Aorta (tissue), 5 donors: ENCODE data around the gene KIAA0930. TPM values are rescaled to one million over a fixed set of nuclear protein-coding genes. Genes with fewer than 3 reads are reported as not detected.
A peak's percentile ranks its signal among the peaks of the same experiment; 100 is the strongest.
"Not testable (repeated sequence)": the region's sequence is repeated elsewhere in the genome, so short reads cannot be mapped to it uniquely, and the experiment has no call there.

ENCODE experiments used
- ATAC-seq: fragments of 200-7000 bp; cut with Tn5 transposase; one replicate; pipeline ENCODE4 v1.9.1; 2022; ENCODE audit warnings: moderate library complexity; ENCODE audit not compliant: low FRiP score
- DNase-seq, 2 donors: peaks; one replicate each; pipeline ENCODE4 v3.0.0-alpha.2; 2020
- H3K27ac ChIP-seq, 2 donors: one replicate each; pipeline ENCODE4 v1.5.1; 2013; ENCODE audit warnings: low read length in 2 of 2, mild to moderate bottlenecking in 2 of 2, moderate library complexity in 2 of 2, control low read depth in 1 of 2, inconsistent platforms in 1 of 2, low read depth in 1 of 2
- H3K27me3 ChIP-seq, 2 donors: one replicate each; pipeline ENCODE4 v1.6.1; 2013; ENCODE audit warnings: control low read depth in 1 of 2, low read length in 1 of 2, mild to moderate bottlenecking in 1 of 2, moderate library complexity in 1 of 2; ENCODE audit not compliant: insufficient read depth in 2 of 2, control insufficient read depth in 1 of 2
- H3K36me3 ChIP-seq, 2 donors: one replicate each; pipeline ENCODE4 v1.6.1; 2013; ENCODE audit warnings: control low read depth in 1 of 2, low read length in 1 of 2, mild to moderate bottlenecking in 1 of 2; ENCODE audit not compliant: insufficient read depth in 2 of 2, control insufficient read depth in 1 of 2
- H3K4me1 ChIP-seq, 2 donors: one replicate each; pipeline ENCODE4 v1.6.1; 2013; ENCODE audit warnings: low read length in 2 of 2, control low read depth in 1 of 2, mild to moderate bottlenecking in 1 of 2, moderate library complexity in 1 of 2; ENCODE audit not compliant: insufficient read depth in 2 of 2, control insufficient read depth in 1 of 2
- H3K4me3 ChIP-seq, 2 donors: one replicate each; pipeline ENCODE4 v1.5.1; 2013; ENCODE audit warnings: low read length in 2 of 2, control low read depth in 1 of 2, mild to moderate bottlenecking in 1 of 2
- H3K9me3 ChIP-seq: one replicate; pipeline ENCODE4 v1.6.1; 2013; ENCODE audit warnings: mild to moderate bottlenecking, low read length; ENCODE audit not compliant: control insufficient read depth
- WGBS, 2 donors: extraction: QIAGEN DNeasy Blood & Tissue Kit; methylation state at CpG; one replicate each; pipeline ENCODE4 v1.1.7; 2013; 5-methylcytosine and 5-hydroxymethylcytosine counted together
- intact Hi-C, 2 donors: fragments of 100-400 bp; cut with DNase I; formaldehyde crosslinking; loops; one replicate each; pipeline versions ENCODE4 v1.14.2 to v1.15.0; 2022
- long read RNA-seq, 2 donors: library from polyadenylated mRNA; unstranded; transcript quantifications; one replicate each; pipeline ENCODE4 v2.0.0, GENCODE V29; 2020 to 2021
- polyA plus RNA-seq, 2 donors: library from polyadenylated mRNA; stranded (reverse); fragments of 200-250 nt; gene quantifications; one replicate each; pipeline ENCODE4 v1.2.3, GENCODE V29; 2013
- total RNA-seq, 2 donors: library from RNA; stranded (reverse); fragmentation: NEBNext Ultra II Directional; extraction: Animal tissue kit (Norgen Biotek cat#: 25700); gene quantifications; one replicate each; pipeline ENCODE4 v1.2.1, GENCODE V29; 2021
- donor health status: healthy with polysubstance abuse.
- donor health status: Bipolar disorder and iron deficiency.
- donor health status: DM: no; HTN: no; CAD: no.
- donor health status: DM: no; HTN: no; CAD: no.
- donor health status: DM: yes; HTN: yes; CAD: no.

Gene KIAA0930
- total RNA-seq (100 to 1,000 TPM in 1 of 2 donors, 10 to 100 TPM in 1; 46.9 to 101 TPM), polyA plus RNA-seq (10 to 100 TPM; 36.6 to 83.7 TPM)
- long read RNA-seq, donor 1, full-length matches to known transcripts = 7 of 34 reads
- long read RNA-seq, donor 1, partial matches to known transcripts = 9 of 34 reads
- long read RNA-seq, donor 1, other reads (novel, unspliced or antisense) = 18 of 34 reads
- long read RNA-seq, donor 2, full-length matches to known transcripts = 83 of 104 reads
- long read RNA-seq, donor 2, partial matches to known transcripts = 11 of 104 reads
- long read RNA-seq, donor 2, other reads (novel, unspliced or antisense) = 10 of 104 reads

- no peaks in the 10 kb centered on the region for H3K4me1 ChIP-seq
- H3K27me3 ChIP-seq = no peaks in the 10 kb centered on the region
- DNase-seq (peak; percentile 92 to 97), ATAC-seq (peak; percentile 89)
- intact Hi-C loops = no loop called here
- 8 to 19% methylated on average over 27 to 66 of the region's 66 CpGs for WGBS, 2 donors
- H3K27ac ChIP-seq = peak within 1 kb of the TSS in 1 of 2 donors; percentile 7
- no peaks in the 10 kb centered on the region for H3K9me3 ChIP-seq
- peak within 1 kb of the TSS; percentile 28 to 79 for H3K4me3 ChIP-seq
- no peaks in the 10 kb centered on the region for H3K36me3 ChIP-seq
Measured at GRCh38 chr22:45240810-45241631, at the start of gene KIAA0930. Gene KIAA0930 (minus strand): TSS chr22:45240894. CDS start chr22:45240703, 191 bp downstream.

- no peaks in the 10 kb centered on the region for H3K27me3 ChIP-seq
- no peak overlapping the region for H3K4me3 ChIP-seq
- DNase-seq (no peak), ATAC-seq (no peak)
- intact Hi-C loops = no loop called here
- no peaks in the 10 kb centered on the region for H3K4me1 ChIP-seq
- 78 to 83% methylated on average over 12 of the region's 12 CpGs for WGBS, 2 donors
- no peaks in the 10 kb centered on the region for H3K9me3 ChIP-seq
- no peaks in the 10 kb centered on the region for H3K36me3 ChIP-seq
- H3K27ac ChIP-seq = no peak overlapping the region
Measured at GRCh38 chr22:45286854-45287551, 46.3 kb upstream of the KIAA0930 start.

GRCh38 chr22:45285263-45286058 lies 44.8 kb upstream of the KIAA0930 start:
- Histone ChIP-seq H3K9me3 (no peaks in the 10 kb centered on the region), H3K27me3 (no peaks in the 10 kb centered on the region), H3K36me3 (no peaks in the 10 kb centered on the region), H3K4me1 (no peaks in the 10 kb centered on the region), H3K27ac (no peak overlapping the region), H3K4me3 (no peak overlapping the region)
- WGBS, 2 donors = 13 to 18% methylated on average over 16 of the region's 16 CpGs
- DNase-seq = no peak
- no peak for ATAC-seq
- intact Hi-C loops = no loop called here

GRCh38 chr22:45284705-45285262 lies 44.1 kb upstream of the KIAA0930 start, which contains the start of gene UPK3A:
Gene UPK3A (plus strand): TSS chr22:45284949. CDS start chr22:45285014, 65 bp downstream.
- DNase-seq (peak; percentile 76 to 90), ATAC-seq (peak; percentile 77)
- no peaks in the 10 kb centered on the region for H3K4me1 ChIP-seq
- H3K27ac ChIP-seq = no peak within 1 kb of the TSS
- WGBS, 2 donors = 1 to 2% methylated on average over 25 to 46 of the region's 46 CpGs
- H3K36me3 ChIP-seq = no peaks in the 10 kb centered on the region
- intact Hi-C loops = no loop called here
- no peak within 1 kb of the TSS for H3K4me3 ChIP-seq
- H3K27me3 ChIP-seq = no peaks in the 10 kb centered on the region
- no peaks in the 10 kb centered on the region for H3K9me3 ChIP-seq

- Histone ChIP-seq H3K27me3 (no peaks in the 10 kb centered on the region), H3K9me3 (no peaks in the 10 kb centered on the region), H3K36me3 (no peaks in the 10 kb centered on the region), H3K4me3 (no peak overlapping the region), H3K4me1 (no peaks in the 10 kb centered on the region), H3K27ac (no peak overlapping the region)
- intact Hi-C loops = no loop called here
- 82 to 87% methylated on average over 3 of the region's 3 CpGs for WGBS, 2 donors
- ATAC-seq (no peak), DNase-seq (no peak)
Measured at GRCh38 chr22:45281010-45281409, 40.3 kb upstream of the KIAA0930 start.

GRCh38 chr22:45280587-45280980 lies 39.9 kb upstream of the KIAA0930 start:
- no peaks in the 10 kb centered on the region for H3K36me3 ChIP-seq
- H3K4me1 ChIP-seq = no peaks in the 10 kb centered on the region
- H3K27me3 ChIP-seq = no peaks in the 10 kb centered on the region
- no peak for DNase-seq
- WGBS, 2 donors = 94 to 95% methylated on average over 3 of the region's 3 CpGs
- no peaks in the 10 kb centered on the region for H3K9me3 ChIP-seq
- intact Hi-C loops = no loop called here
- ATAC-seq = no peak
- no peak overlapping the region for H3K4me3 ChIP-seq
- no peak overlapping the region for H3K27ac ChIP-seq

GRCh38 chr22:45278125-45278524 lies 37.4 kb upstream of the KIAA0930 start:
- no peaks in the 10 kb centered on the region for H3K4me1 ChIP-seq
- intact Hi-C loops = loop anchor here in 1 of 2 donors (5.0 kb wide), 1 partner anchor 34 kb away; no protein-coding TSS in a partner anchor
- DNase-seq (peak in 1 of 2 donors; percentile 25), ATAC-seq (no peak)
- H3K9me3 ChIP-seq = no peaks in the 10 kb centered on the region
- H3K27ac ChIP-seq = no peak overlapping the region
- 78 to 85% methylated on average over 9 of the region's 9 CpGs for WGBS, 2 donors
- no peaks in the 10 kb centered on the region for H3K36me3 ChIP-seq
- no peaks in the 10 kb centered on the region for H3K27me3 ChIP-seq
- no peak overlapping the region for H3K4me3 ChIP-seq

- not testable (repeated sequence) for DNase-seq, H3K36me3 ChIP-seq, H3K27me3 ChIP-seq, ATAC-seq, H3K4me1 ChIP-seq, H3K9me3 ChIP-seq, H3K4me3 ChIP-seq, H3K27ac ChIP-seq
- 83% methylated on average over 7 of the region's 7 CpGs for WGBS, 2 donors
- intact Hi-C loops = loop anchor here in 1 of 2 donors (5.0 kb wide), 1 partner anchor 35 kb away; no protein-coding TSS in a partner anchor
Measured at GRCh38 chr22:45277720-45278119, 37.0 kb upstream of the KIAA0930 start.
